Astrocyte (in vitro differentiated cells and primary cell): Measurements from ENCODE around the gene KANK2. TPM values are rescaled to one million over a fixed set of nuclear protein-coding genes. Genes with fewer than 3 reads are reported as not detected.
"Not testable (repeated sequence)": the region's sequence is repeated elsewhere in the genome, so short reads cannot be mapped to it uniquely, and the experiment has no call there.

Source experiments
- DNase-seq: peaks from one replicate; pipeline ENCODE4 v3.0.0-alpha.2; 2010; ENCODE audit warnings: low read depth
- FAIRE-seq: peaks from 2 replicates; lab custom pipeline; 2011; peaks lifted over from hg19 to GRCh38; lab: Jason Lieb, UNC
- H2AFZ ChIP-seq: 2 replicates; pipeline ENCODE4 v1.6.0; 2012; ENCODE audit warnings: low read depth, low read length, inconsistent platforms
- H3K27ac ChIP-seq: 2 replicates; pipeline ENCODE4 v1.5.1; 2011; ENCODE audit warnings: low read depth, low read length, inconsistent platforms
- H3K27me3 ChIP-seq: 2 replicates; pipeline ENCODE4 v1.6.0; 2011; ENCODE audit warnings: low read length, inconsistent platforms; ENCODE audit not compliant: insufficient read depth
- H3K36me3 ChIP-seq: 2 replicates; pipeline ENCODE4 v1.5.1; 2011; ENCODE audit warnings: low read length, inconsistent platforms; ENCODE audit not compliant: insufficient read depth
- H3K4me1 ChIP-seq: 2 replicates; pipeline ENCODE4 v1.5.1; 2011; ENCODE audit warnings: low read length, inconsistent platforms; ENCODE audit not compliant: insufficient read depth
- H3K4me2 ChIP-seq: 2 replicates; pipeline ENCODE4 v1.6.0; 2012; ENCODE audit warnings: low read length, inconsistent platforms
- H3K4me3 ChIP-seq: 2 replicates; pipeline ENCODE4 v1.5.1; 2011; ENCODE audit warnings: low read depth, mild to moderate bottlenecking, low read length, inconsistent platforms; ENCODE audit not compliant: insufficient read depth
- H3K79me2 ChIP-seq: 2 replicates; pipeline ENCODE4 v1.6.0; 2012; ENCODE audit warnings: mild to moderate bottlenecking, low read length, inconsistent platforms; ENCODE audit not compliant: insufficient read depth
- H3K9ac ChIP-seq: 2 replicates; pipeline ENCODE4 v1.6.0; 2012; ENCODE audit warnings: mild to moderate bottlenecking, low read length, inconsistent platforms
- H3K9me3 ChIP-seq: 2 replicates; pipeline ENCODE4 v1.5.1; 2012; ENCODE audit warnings: low read depth, mild to moderate bottlenecking, low read length, inconsistent platforms; ENCODE audit not compliant: insufficient read depth
- H4K20me1 ChIP-seq: 2 replicates; pipeline ENCODE4 v1.6.0; 2012; ENCODE audit warnings: low read length, inconsistent platforms; ENCODE audit not compliant: insufficient read depth
- H3K27ac Mint-ChIP-seq: one replicate; pipeline ENCODE4 v1.8.0; 2021; ENCODE audit warnings: mild to moderate bottlenecking, mixed read lengths; ENCODE audit not compliant: unreplicated experiment
- H3K27me3 Mint-ChIP-seq: one replicate; pipeline ENCODE4 v1.8.0; 2021; ENCODE audit warnings: low read depth, mixed read lengths; ENCODE audit not compliant: unreplicated experiment
- H3K36me3 Mint-ChIP-seq: one replicate; pipeline ENCODE4 v1.8.0; 2021; ENCODE audit warnings: low read depth, mixed read lengths; ENCODE audit not compliant: unreplicated experiment
- H3K4me1 Mint-ChIP-seq: one replicate; pipeline ENCODE4 v1.8.0; 2021; ENCODE audit warnings: low read depth, mixed read lengths; ENCODE audit not compliant: unreplicated experiment
- H3K4me3 Mint-ChIP-seq: one replicate; pipeline ENCODE4 v1.8.0; 2021; ENCODE audit warnings: mild to moderate bottlenecking, moderate library complexity, mixed read lengths; ENCODE audit not compliant: unreplicated experiment
- H3K9me3 Mint-ChIP-seq: one replicate; pipeline ENCODE4 v1.8.0; 2021; ENCODE audit warnings: mild to moderate bottlenecking, mixed read lengths; ENCODE audit not compliant: unreplicated experiment
- EZH2 ChIP-seq: IDR thresholded peaks from 2 replicates; pipeline ENCODE4 v1.6.1; 2012; ENCODE audit warnings: mild to moderate bottlenecking, low read length, inconsistent platforms; ENCODE audit not compliant: insufficient read depth
- total RNA-seq: library from RNA; stranded (reverse); gene quantifications from 2 replicates; pipeline ENCODE4 v1.2.1, GENCODE V29; 2021
- TF ChIP-seq, protein P1 (sequence below): IDR thresholded peaks from 2 replicates; pipeline ENCODE4 v1.5.1; 2011; ENCODE audit warnings: low read depth, mild to moderate bottlenecking, inconsistent platforms, low read length, moderate library complexity; ENCODE audit not compliant: insufficient read depth

Gene KANK2
- total RNA-seq, 1 donor from 2014 or later = 50.3 TPM

DNA sequence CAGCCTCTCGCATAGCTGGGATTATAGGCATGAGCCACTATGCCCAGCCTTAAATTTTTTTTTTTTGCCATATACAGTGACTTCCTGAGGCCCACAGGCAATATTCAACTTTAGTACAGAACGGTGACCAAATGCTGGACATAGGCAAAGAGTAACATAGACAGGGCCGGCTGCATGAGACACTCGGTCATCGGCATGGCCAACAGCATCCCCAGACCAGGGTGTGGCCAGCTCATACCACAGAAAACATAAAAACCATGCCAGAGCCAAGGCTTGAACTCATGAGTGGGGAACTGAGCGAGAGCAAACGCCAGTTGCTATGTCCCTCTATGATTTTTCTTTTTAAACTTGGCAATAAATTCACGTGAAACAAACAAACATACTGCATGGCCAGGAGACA is 17.0 kb downstream of the KANK2 start:
- H3K36me3 ChIP-seq = peaks cover 18% of the 10 kb centered on the region
- no peaks in the 10 kb centered on the region for H3K27me3 Mint-ChIP-seq
- peaks cover 8% of the 10 kb centered on the region for H4K20me1 ChIP-seq
- H3K4me3 Mint-ChIP-seq = no peak overlapping the region
- no peak overlapping the region for H3K4me2 ChIP-seq
- FAIRE-seq = no peak
- H3K79me2 ChIP-seq = peaks cover 7% of the 10 kb centered on the region
- H3K36me3 Mint-ChIP-seq = peaks cover 27% of the 10 kb centered on the region
- no peak for DNase-seq
- H3K9me3 ChIP-seq = no peaks in the 10 kb centered on the region
- no peaks in the 10 kb centered on the region for H3K9me3 Mint-ChIP-seq
- H3K27me3 ChIP-seq = no peaks in the 10 kb centered on the region
- peaks cover 10% of the 10 kb centered on the region for H3K4me1 ChIP-seq
- no peak overlapping the region for H3K4me3 ChIP-seq
- H3K9ac ChIP-seq = no peak overlapping the region
- no peak overlapping the region for H3K27ac ChIP-seq
- no peak overlapping the region for H3K27ac Mint-ChIP-seq
- TF ChIP-seq, protein P1, sequence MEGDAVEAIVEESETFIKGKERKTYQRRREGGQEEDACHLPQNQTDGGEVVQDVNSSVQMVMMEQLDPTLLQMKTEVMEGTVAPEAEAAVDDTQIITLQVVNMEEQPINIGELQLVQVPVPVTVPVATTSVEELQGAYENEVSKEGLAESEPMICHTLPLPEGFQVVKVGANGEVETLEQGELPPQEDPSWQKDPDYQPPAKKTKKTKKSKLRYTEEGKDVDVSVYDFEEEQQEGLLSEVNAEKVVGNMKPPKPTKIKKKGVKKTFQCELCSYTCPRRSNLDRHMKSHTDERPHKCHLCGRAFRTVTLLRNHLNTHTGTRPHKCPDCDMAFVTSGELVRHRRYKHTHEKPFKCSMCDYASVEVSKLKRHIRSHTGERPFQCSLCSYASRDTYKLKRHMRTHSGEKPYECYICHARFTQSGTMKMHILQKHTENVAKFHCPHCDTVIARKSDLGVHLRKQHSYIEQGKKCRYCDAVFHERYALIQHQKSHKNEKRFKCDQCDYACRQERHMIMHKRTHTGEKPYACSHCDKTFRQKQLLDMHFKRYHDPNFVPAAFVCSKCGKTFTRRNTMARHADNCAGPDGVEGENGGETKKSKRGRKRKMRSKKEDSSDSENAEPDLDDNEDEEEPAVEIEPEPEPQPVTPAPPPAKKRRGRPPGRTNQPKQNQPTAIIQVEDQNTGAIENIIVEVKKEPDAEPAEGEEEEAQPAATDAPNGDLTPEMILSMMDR = no peak
- no peak for TF ChIP-seq EZH2
- H2AFZ ChIP-seq = no peak overlapping the region
- H3K4me1 Mint-ChIP-seq = no peaks in the 10 kb centered on the region

DNA sequence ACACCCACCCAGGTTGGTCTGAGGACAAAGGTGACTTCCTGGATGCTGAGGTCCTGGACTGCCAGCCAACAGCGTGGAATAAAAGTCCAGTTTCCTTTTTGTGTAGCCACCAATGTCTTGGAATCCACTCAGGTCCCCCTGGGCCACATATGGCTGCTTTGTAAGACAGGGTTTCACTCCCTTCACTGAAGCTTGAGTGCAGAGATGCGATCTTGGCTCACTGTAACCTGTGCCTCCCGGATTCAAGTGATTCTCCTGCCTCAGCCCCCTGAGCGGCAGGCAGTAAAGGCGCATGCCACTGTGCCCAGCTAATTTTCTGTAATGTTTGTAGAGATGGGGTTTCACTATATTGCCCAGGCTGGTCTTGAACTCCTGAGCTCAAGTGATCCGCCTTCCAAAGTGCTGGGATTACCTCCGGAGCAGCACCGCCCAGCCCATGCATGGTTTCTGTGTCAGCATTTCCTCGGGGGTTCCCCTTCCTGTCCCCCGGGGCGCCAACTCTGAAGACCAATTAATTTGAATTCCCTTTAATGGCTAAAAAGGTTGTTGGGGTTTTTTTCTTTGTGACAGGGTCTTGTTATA is 17.5 kb downstream of the KANK2 start:
- peaks cover 10% of the 10 kb centered on the region for H3K4me1 ChIP-seq
- H3K4me3 ChIP-seq = no peak overlapping the region
- no peak for TF ChIP-seq EZH2
- TF ChIP-seq, protein P1 = no peak
- no peak for FAIRE-seq
- no peak overlapping the region for H3K27ac ChIP-seq
- Mint-ChIP-seq H3K27me3 (no peaks in the 10 kb centered on the region), H3K36me3 (peaks cover 29% of the 10 kb centered on the region), H3K4me3 (no peak overlapping the region), H3K4me1 (no peaks in the 10 kb centered on the region), H3K27ac (no peak overlapping the region), H3K9me3 (no peaks in the 10 kb centered on the region)
- no peaks in the 10 kb centered on the region for H3K27me3 ChIP-seq
- peaks cover 8% of the 10 kb centered on the region for H4K20me1 ChIP-seq
- H3K9me3 ChIP-seq = no peaks in the 10 kb centered on the region
- peaks cover 7% of the 10 kb centered on the region for H3K79me2 ChIP-seq
- H3K36me3 ChIP-seq = peaks cover 20% of the 10 kb centered on the region
- H3K9ac ChIP-seq = no peak overlapping the region
- no peak for DNase-seq
- peak overlapping the region; percentile 26 for H3K4me2 ChIP-seq
- no peak overlapping the region for H2AFZ ChIP-seq

DNA sequence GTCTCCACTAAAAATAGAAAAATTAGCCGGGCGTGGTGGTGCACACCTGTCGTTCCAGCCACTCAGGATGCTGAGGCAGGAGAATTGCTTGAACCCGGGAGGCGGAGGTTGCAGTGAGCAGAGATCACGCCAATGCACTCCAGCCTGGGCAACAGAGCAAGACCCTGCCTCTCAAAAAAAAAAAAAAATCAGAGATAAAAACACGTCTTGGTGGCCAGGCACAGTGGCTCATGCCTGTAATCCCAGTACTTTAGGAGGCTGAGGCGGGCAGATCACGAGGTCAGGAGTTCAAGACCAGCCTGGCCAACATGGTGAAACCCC is 18.2 kb downstream of the KANK2 start:
- H3K9me3 ChIP-seq, H3K27me3 Mint-ChIP-seq, H3K9ac ChIP-seq, H3K4me3 ChIP-seq, H3K27me3 ChIP-seq, H3K9me3 Mint-ChIP-seq, H2AFZ ChIP-seq, H4K20me1 ChIP-seq, H3K4me1 Mint-ChIP-seq, FAIRE-seq, H3K27ac ChIP-seq, DNase-seq, H3K4me3 Mint-ChIP-seq, H3K79me2 ChIP-seq, H3K27ac Mint-ChIP-seq: not testable (repeated sequence)
- peak overlapping the region; percentile 46 for H3K4me2 ChIP-seq
- peaks cover 33% of the 10 kb centered on the region for H3K36me3 Mint-ChIP-seq
- peaks cover 21% of the 10 kb centered on the region for H3K36me3 ChIP-seq
- H3K4me1 ChIP-seq = peaks cover 10% of the 10 kb centered on the region
